Stomach (tissue), 9 donors: Measurements from ENCODE around the gene ZFYVE9. TPM values are rescaled to one million over a fixed set of nuclear protein-coding genes. Genes with fewer than 3 reads are reported as not detected.

ENCODE experiments used
- DNase-seq, 2 donors: peaks; one replicate each; pipeline versions ENCODE4 v3.0.0 to v3.0.0-alpha.2; 2013 to 2019
- H3K27ac ChIP-seq, 5 donors: fragments of 200-600 bp in 4 of 5; sonication (generic) in 4 of 5; one replicate each; pipeline ENCODE4 v1.5.1; 2013 to 2019; ENCODE audit warnings: mild to moderate bottlenecking in 1 of 5, moderate library complexity in 1 of 5
- H3K27me3 ChIP-seq, 3 donors: fragments of 200-600 bp; sonication (generic); one replicate each; pipeline ENCODE4 v1.5.1; 2017 to 2019; ENCODE audit warnings: mixed run types in 1 of 3
- H3K36me3 ChIP-seq, 4 donors: fragments of 200-600 bp; sonication (generic); 1 replicate in 3 of 4; 2 replicates in 1 of 4; pipeline ENCODE4 v1.5.1; 2016 to 2019
- H3K4me1 ChIP-seq, 4 donors: fragments of 200-600 bp; sonication (generic); one replicate each; pipeline ENCODE4 v1.5.1; 2016 to 2019
- H3K4me3 ChIP-seq, 4 donors: fragments of 200-600 bp; sonication (generic) in 3 of 4; one replicate each; pipeline ENCODE4 v1.5.1; 2016 to 2019; ENCODE audit warnings: mild to moderate bottlenecking in 1 of 4
- H3K9me3 ChIP-seq, 4 donors: fragments of 200-600 bp; sonication (generic); one replicate each; pipeline ENCODE4 v1.5.1; 2016 to 2019
- CTCF ChIP-seq, 7 experiments: fragments of 450-650 bp in 4 of 7; fragments of 200-600 bp in 3 of 7; sonication (generic) in 3 of 7; IDR thresholded peaks; one replicate each; pipeline ENCODE4 v1.5.1; 2016 to 2019; ENCODE audit warnings: antibody characterized with exemption in 7 of 7, control low read depth in 2 of 7, mild to moderate bottlenecking in 1 of 7
- EP300 ChIP-seq: sonication (generic); formaldehyde crosslinking; IDR thresholded peaks from one replicate; pipeline ENCODE4 v1.6.1; 2017; ENCODE audit warnings: antibody characterized with exemption
- POLR2A ChIP-seq, 4 donors: fragments of 450-650 bp; IDR thresholded peaks; one replicate each; pipeline ENCODE4 v1.6.1; 2016; ENCODE audit warnings: antibody characterized with exemption in 4 of 4, control low read depth in 2 of 4, mild to moderate bottlenecking in 1 of 4, moderate library complexity in 1 of 4
- POLR2AphosphoS5 ChIP-seq, 3 donors: sonication (generic); formaldehyde crosslinking; IDR thresholded peaks; one replicate each; pipeline ENCODE4 v1.6.1; 2016; ENCODE audit warnings: antibody characterized with exemption in 3 of 3
- WGBS, 5 donors: extraction: QIAGEN DNeasy Blood & Tissue Kit in 3 of 5; methylation state at CpG; one replicate each; pipeline versions ENCODE4 v1.1.5 to v1.1.7; 2013 to 2018; 5-methylcytosine and 5-hydroxymethylcytosine counted together
- intact Hi-C: fragments of 100-400 bp; cut with DNase I; formaldehyde crosslinking; loops from one replicate; pipeline ENCODE4 v1.15.1; 2023; ENCODE audit warnings: low total_unique reads
- polyA plus RNA-seq, 3 donors: library from polyadenylated mRNA; stranded (reverse); fragments of 200-250 nt; gene quantifications; one replicate each; pipeline ENCODE4 v1.2.3, GENCODE V29; 2013
- total RNA-seq, 5 donors: library from RNA; depleted of rRNA; stranded (reverse); fragments of >200 nt; gene quantifications; one replicate each; pipeline versions ENCODE4 v1.1.0 to v1.2.3, GENCODE V29; 2014 to 2016
- donor health status: healthy with polysubstance abuse.
- donor health status: Bipolar disorder and iron deficiency.
- donor health status: healthy.

ZFYVE9 gene
- total and polyA plus RNA-seq, 8 donors: 3.6 to 61.1 (median 15.7) TPM

GRCh38 chr1:52186449-52186848, 44.6 kb downstream of the ZFYVE9 start:
- TF ChIP-seq CTCF (IDR thresholded peaks at IDR 0.05) (no peak), POLR2A (IDR thresholded peaks at IDR 0.05) (no peak), EP300 (no peak), POLR2AphosphoS5 (IDR thresholded peaks at IDR 0.05) (no peak)
- Histone ChIP-seq H3K4me3 (no peak overlapping the region), H3K36me3 (no peaks in the 10 kb centered on the region), H3K27me3 (no peaks in the 10 kb centered on the region), H3K27ac (no peak overlapping the region), H3K4me1 (peaks cover 0 to 38% (median 17%) of the 10 kb centered on the region in 4 donors), H3K9me3 (no peaks in the 10 kb centered on the region)
- WGBS, 5 donors: 24 to 76% (median 56%) methylated on average over 2 of the region's 2 CpGs
- no peak for DNase-seq
- intact Hi-C loops: no loop called here

- Histone ChIP-seq H3K27ac (no peak overlapping the region), H3K4me3 (no peak overlapping the region), H3K36me3 (no peaks in the 10 kb centered on the region), H3K4me1 (peaks cover 0 to 36% (median 17%) of the 10 kb centered on the region in 4 donors), H3K9me3 (no peaks in the 10 kb centered on the region), H3K27me3 (no peaks in the 10 kb centered on the region)
- 70 to 79% (median 74%) methylated on average over 5 of the region's 5 CpGs for WGBS, 5 donors
- TF ChIP-seq POLR2A (IDR thresholded peaks at IDR 0.05) (no peak), EP300 (no peak), CTCF (IDR thresholded peaks at IDR 0.05) (no peak), POLR2AphosphoS5 (IDR thresholded peaks at IDR 0.05) (no peak)
- DNase-seq: no peak
- intact Hi-C loops: no loop called here
Measured at GRCh38 chr1:52189898-52190480, 48.1 kb downstream of the ZFYVE9 start.

GRCh38 chr1:52190500-52191252, 48.8 kb downstream of the ZFYVE9 start:
- no peak for DNase-seq
- Histone ChIP-seq H3K4me1 (peaks cover 0 to 34% (median 16%) of the 10 kb centered on the region in 4 donors), H3K4me3 (no peak overlapping the region), H3K27ac (no peak overlapping the region), H3K36me3 (no peaks in the 10 kb centered on the region), H3K9me3 (no peaks in the 10 kb centered on the region), H3K27me3 (no peaks in the 10 kb centered on the region)
- intact Hi-C loops: no loop called here
- 77 to 92% (median 85%) methylated on average over 4 of the region's 4 CpGs for WGBS, 5 donors
- TF ChIP-seq CTCF (IDR thresholded peaks at IDR 0.05) (no peak), EP300 (no peak), POLR2AphosphoS5 (IDR thresholded peaks at IDR 0.05) (no peak), POLR2A (IDR thresholded peaks at IDR 0.05) (no peak)

- H3K9me3 ChIP-seq: no peaks in the 10 kb centered on the region
- intact Hi-C loops: no loop called here
- peaks cover 0 to 31% (median 14%) of the 10 kb centered on the region in 4 donors for H3K4me1 ChIP-seq
- no peaks in the 10 kb centered on the region for H3K27me3 ChIP-seq
- no peak for TF ChIP-seq EP300
- no peak for TF ChIP-seq POLR2A (IDR thresholded peaks at IDR 0.05)
- TF ChIP-seq POLR2AphosphoS5 (IDR thresholded peaks at IDR 0.05): no peak
- no peak for TF ChIP-seq CTCF (IDR thresholded peaks at IDR 0.05)
- H3K4me3 ChIP-seq: no peak overlapping the region
- no peaks in the 10 kb centered on the region for H3K36me3 ChIP-seq
- H3K27ac ChIP-seq: no peak overlapping the region
- WGBS, 5 donors: 37 to 56% (median 52%) methylated on average over 2 of the region's 2 CpGs
- DNase-seq: no peak
Measured at GRCh38 chr1:52191395-52191965, 49.6 kb downstream of the ZFYVE9 start.
